ENCODE results near the gene GASK1A.
"Not testable (repeated sequence)": the region's sequence is repeated elsewhere in the genome, so short reads cannot be mapped to it uniquely, and the experiment has no call there.

Gene GASK1A

GRCh38 chr3:42970557-42970956 lies 8.6 kb upstream of the GASK1A start:
- Histone ChIP-seq H3K4me1 (no peaks in the 10 kb centered on the region), H3K4me2 (ENCODE audit: low read length) (no peak overlapping the region), H3K9me3 (ENCODE audit: control insufficient read depth, low read length) (no peaks in the 10 kb centered on the region), H2AFZ (no peak overlapping the region), H3K27ac (no peak overlapping the region), H3K36me3 (ENCODE audit: control insufficient read depth, insufficient read depth, low read length) (no peaks in the 10 kb centered on the region), H3K4me3 (ENCODE audit: low read depth, low read length) (no peak overlapping the region), H3K9ac (no peak overlapping the region), H3K27me3 (ENCODE audit: control insufficient read depth, insufficient read depth, low read length) (no peaks in the 10 kb centered on the region), H3K79me2 (no peaks in the 10 kb centered on the region)
- TF ChIP-seq CTCF (IDR thresholded peaks at IDR 0.05) = no peak

GRCh38 chr3:42970976-42971772 lies 7.9 kb upstream of the GASK1A start:
- Histone ChIP-seq H2AFZ (no peak overlapping the region), H3K36me3 (ENCODE audit: control insufficient read depth, insufficient read depth, low read length) (no peaks in the 10 kb centered on the region), H3K9ac (no peak overlapping the region), H3K4me1 (no peaks in the 10 kb centered on the region), H3K79me2 (no peaks in the 10 kb centered on the region), H3K4me3 (ENCODE audit: low read depth, low read length) (no peak overlapping the region), H3K4me2 (ENCODE audit: low read length) (no peak overlapping the region), H3K27ac (no peak overlapping the region), H3K27me3 (ENCODE audit: control insufficient read depth, insufficient read depth, low read length) (no peaks in the 10 kb centered on the region), H3K9me3 (ENCODE audit: control insufficient read depth, low read length) (no peaks in the 10 kb centered on the region)
- no peak for TF ChIP-seq CTCF (IDR thresholded peaks at IDR 0.05)

GRCh38 chr3:42974906-42975305 lies 4.2 kb upstream of the GASK1A start:
- not testable (repeated sequence) for H3K4me2 ChIP-seq (ENCODE audit: low read length); H3K9me3 ChIP-seq (ENCODE audit: control insufficient read depth, low read length); H3K9ac ChIP-seq; H3K4me1 ChIP-seq; H3K79me2 ChIP-seq; H3K27ac ChIP-seq; H2AFZ ChIP-seq; H3K27me3 ChIP-seq (ENCODE audit: control insufficient read depth, insufficient read depth, low read length); H3K4me3 ChIP-seq (ENCODE audit: low read depth, low read length); H3K36me3 ChIP-seq (ENCODE audit: control insufficient read depth, insufficient read depth, low read length)

- Histone ChIP-seq H3K79me2 (no peaks in the 10 kb centered on the region), H3K9me3 (ENCODE audit: control insufficient read depth, low read length) (no peaks in the 10 kb centered on the region), H3K4me2 (ENCODE audit: low read length) (no peak overlapping the region), H2AFZ (no peak overlapping the region), H3K4me3 (ENCODE audit: low read depth, low read length) (no peak overlapping the region), H3K9ac (no peak overlapping the region), H3K27ac (no peak overlapping the region), H3K27me3 (ENCODE audit: control insufficient read depth, insufficient read depth, low read length) (no peaks in the 10 kb centered on the region), H3K4me1 (no peaks in the 10 kb centered on the region), H3K36me3 (ENCODE audit: control insufficient read depth, insufficient read depth, low read length) (no peaks in the 10 kb centered on the region)
- TF ChIP-seq CTCF (IDR thresholded peaks at IDR 0.05) = no peak
Measured at GRCh38 chr3:42975456-42975855, 3.7 kb upstream of the GASK1A start.

- Histone ChIP-seq H3K4me2 (ENCODE audit: low read length) (no peak overlapping the region), H3K27me3 (ENCODE audit: control insufficient read depth, insufficient read depth, low read length) (no peaks in the 10 kb centered on the region)
Measured at GRCh38 chr3:42975955-42976354, 3.2 kb upstream of the GASK1A start.

More at GRCh38 chr3:42975955-42976354, 3.2 kb upstream of the GASK1A start:
- Histone ChIP-seq H3K36me3 (ENCODE audit: control insufficient read depth, insufficient read depth, low read length) (no peaks in the 10 kb centered on the region), H3K4me3 (ENCODE audit: low read depth, low read length) (no peak overlapping the region), H2AFZ (no peak overlapping the region), H3K79me2 (no peaks in the 10 kb centered on the region), H3K27ac (no peak overlapping the region), H3K9ac (no peak overlapping the region), H3K9me3 (ENCODE audit: control insufficient read depth, low read length) (no peaks in the 10 kb centered on the region), H3K4me1 (no peaks in the 10 kb centered on the region)
- TF ChIP-seq CTCF (IDR thresholded peaks at IDR 0.05) = no peak

All from parathyroid adenoma (tissue), 2 donors.